ENCODE results near the gene SLC25A29. TPM values are rescaled to one million over a fixed set of nuclear protein-coding genes. Genes with fewer than 3 reads are reported as not detected.

The SLC25A29 gene
- total and polyA plus RNA-seq, 2 of the 8 experiments (the other 6 are each of a cell fraction or from before 2014, with no cell fraction given): 135 to 177 TPM

GRCh38 chr14:100292301-100292775 lies 13.9 kb downstream of the SLC25A29 start (continued):
- no peak for TF ChIP-seq PHF8 (conservative IDR thresholded peaks at IDR 0.05; ENCODE audit: low read depth, low read length)
- no peak for TF ChIP-seq TAF1 (IDR thresholded peaks at IDR 0.05; ENCODE audit: low read depth, low read length)
- TF ChIP-seq EGR1 (IDR thresholded peaks at IDR 0.05; ENCODE audit: borderline replicate concordance, low read depth, low read length): no peak
- no peak for TF ChIP-seq SIRT6 (IDR thresholded peaks at IDR 0.05; ENCODE audit: low read length)
- no peak for TF ChIP-seq YY1 (IDR thresholded peaks at IDR 0.05; ENCODE audit: low read depth, low read length)
- TF ChIP-seq GTF2F1 (IDR thresholded peaks at IDR 0.05; ENCODE audit: borderline replicate concordance, low read depth, low read length): no peak
- TF ChIP-seq TEAD4 (IDR thresholded peaks at IDR 0.05; ENCODE audit: low read depth, low read length): no peak
- TF ChIP-seq E2F6 (IDR thresholded peaks at IDR 0.05): no peak

Data from H1 (cell line).